DOHH2 (cell line): ENCODE measurements around the gene MMP14.
"Not testable (repeated sequence)": the region's sequence is repeated elsewhere in the genome, so short reads cannot be mapped to it uniquely, and the experiment has no call there.

Source experiments
- H3F3A ChIP-seq: fragments of 200-600 bp; sonication (generic), shearing (Covaris generic); 2 replicates; pipeline ENCODE4 v1.6.0; 2016; ENCODE audit warnings: antibody characterized with exemption, mild to moderate bottlenecking; ENCODE audit not compliant: control insufficient read depth, insufficient read depth
- H3K27ac ChIP-seq: fragments of 200-600 bp; sonication (generic); 2 replicates; pipeline ENCODE4 v1.5.1; 2014; ENCODE audit warnings: low read depth, mild to moderate bottlenecking, low read length, moderate library complexity
- H3K27me3 ChIP-seq: fragments of 200-600 bp; sonication (generic); 2 replicates; pipeline ENCODE4 v1.6.1; 2014; ENCODE audit warnings: mild to moderate bottlenecking, low read length, mixed read lengths; ENCODE audit not compliant: control insufficient read depth
- H3K36me3 ChIP-seq: fragments of 200-600 bp; sonication (generic); 2 replicates; pipeline ENCODE4 v1.6.1; 2014; ENCODE audit warnings: mild to moderate bottlenecking, low read length, moderate library complexity, mixed read lengths; ENCODE audit not compliant: control insufficient read depth
- H3K4me1 ChIP-seq: fragments of 200-600 bp; sonication (generic); 2 replicates; pipeline ENCODE4 v1.6.1; 2014; ENCODE audit warnings: mild to moderate bottlenecking, low read length, mixed read lengths; ENCODE audit not compliant: control insufficient read depth
- H3K4me2 ChIP-seq: fragments of 200-600 bp; sonication (generic); 2 replicates; pipeline ENCODE4 v1.6.0; 2014; ENCODE audit warnings: mild to moderate bottlenecking, low read length, moderate library complexity
- H3K4me3 ChIP-seq: fragments of 200-600 bp; sonication (generic); 2 replicates; pipeline ENCODE4 v1.5.1; 2014; ENCODE audit warnings: mild to moderate bottlenecking, low read length, mixed read lengths
- H3K79me2 ChIP-seq: fragments of 200-600 bp; sonication (generic); 2 replicates; pipeline ENCODE4 v1.6.1; 2014; ENCODE audit warnings: mild to moderate bottlenecking, low read length, mixed read lengths; ENCODE audit not compliant: control insufficient read depth
- H3K9me2 ChIP-seq: fragments of 200-600 bp; sonication (generic); replicated peaks from 2 replicates; pipeline ENCODE4 v1.6.1; 2014; ENCODE audit warnings: mild to moderate bottlenecking, low read length, mixed read lengths; ENCODE audit not compliant: control insufficient read depth
- H3K9me3 ChIP-seq: fragments of 200-600 bp; sonication (generic); 2 replicates; pipeline ENCODE4 v1.6.1; 2014; ENCODE audit warnings: antibody characterized with exemption, low read length, mixed read lengths; ENCODE audit not compliant: control insufficient read depth, insufficient read depth
- H4K20me1 ChIP-seq: fragments of 200-600 bp; sonication (generic); 2 replicates; pipeline ENCODE4 v1.6.0; 2014; ENCODE audit warnings: low read depth, mild to moderate bottlenecking, antibody characterized with exemption, low read length, moderate library complexity; ENCODE audit not compliant: control insufficient read depth, insufficient read depth
- CTCF ChIP-seq: fragments of 200-600 bp; sonication (generic); IDR thresholded peaks from one replicate; pipeline ENCODE4 v1.5.1; 2014; ENCODE audit warnings: antibody characterized with exemption, mild to moderate bottlenecking, low read depth, low read length; ENCODE audit not compliant: poor library complexity, severe bottlenecking
- EZH2phosphoT487 ChIP-seq: fragments of 200-600 bp; sonication (generic); IDR thresholded peaks from 2 replicates; pipeline ENCODE4 v1.6.1; 2017; ENCODE audit warnings: borderline replicate concordance, mild to moderate bottlenecking, antibody characterized with exemption, low read length, moderate library complexity, mixed read lengths

MMP14 gene

DNA sequence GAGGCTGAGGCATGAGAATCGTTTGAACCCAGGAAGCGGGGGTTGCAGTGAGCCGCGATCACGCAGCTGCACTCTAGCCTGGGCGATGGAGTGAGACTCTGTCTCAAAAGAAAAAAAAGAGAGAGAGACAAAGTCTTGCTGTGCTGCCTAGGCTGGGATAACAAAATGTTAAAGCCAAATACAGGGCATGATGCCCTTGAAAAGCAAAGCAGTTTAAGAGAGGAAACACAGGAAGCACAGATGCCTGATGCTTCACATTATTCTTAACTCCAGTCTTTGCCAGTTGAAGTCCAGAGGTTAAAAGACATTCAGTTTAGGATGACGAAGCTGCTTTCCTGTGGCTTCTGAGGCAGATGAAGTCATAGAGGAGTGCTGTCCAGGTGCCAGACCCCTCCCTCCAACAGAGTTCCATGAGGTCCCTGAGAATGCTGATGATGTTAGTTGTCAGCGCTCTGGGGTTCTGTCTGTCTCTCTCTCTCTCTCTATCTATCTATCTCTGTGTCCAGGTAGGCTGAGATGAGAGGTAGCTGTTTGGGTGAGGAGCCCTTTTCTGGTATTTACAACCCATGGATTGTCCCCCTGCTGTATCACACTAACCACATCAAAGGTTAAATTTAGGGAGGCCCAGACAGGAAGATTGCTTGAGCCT lies 11.6 kb upstream of the MMP14 start:
- H3K4me1 ChIP-seq: peaks cover 80% of the 10 kb centered on the region
- peak overlapping the region; percentile 59 for H3K27ac ChIP-seq
- H3K36me3 ChIP-seq: peaks cover 1% of the 10 kb centered on the region
- H3K79me2 ChIP-seq: peaks cover 6% of the 10 kb centered on the region
- peak overlapping the region; percentile 92 for H3K4me2 ChIP-seq
- H3K4me3 ChIP-seq: peak overlapping the region; percentile 57
- no peak for TF ChIP-seq CTCF
- TF ChIP-seq EZH2phosphoT487: no peak
- H3K9me2 ChIP-seq: no peaks in the 10 kb centered on the region
- H3K27me3 ChIP-seq: no peaks in the 10 kb centered on the region
- no peaks in the 10 kb centered on the region for H3K9me3 ChIP-seq
- H4K20me1 ChIP-seq: no peaks in the 10 kb centered on the region
- peaks cover 35% of the 10 kb centered on the region for H3F3A ChIP-seq

DNA sequence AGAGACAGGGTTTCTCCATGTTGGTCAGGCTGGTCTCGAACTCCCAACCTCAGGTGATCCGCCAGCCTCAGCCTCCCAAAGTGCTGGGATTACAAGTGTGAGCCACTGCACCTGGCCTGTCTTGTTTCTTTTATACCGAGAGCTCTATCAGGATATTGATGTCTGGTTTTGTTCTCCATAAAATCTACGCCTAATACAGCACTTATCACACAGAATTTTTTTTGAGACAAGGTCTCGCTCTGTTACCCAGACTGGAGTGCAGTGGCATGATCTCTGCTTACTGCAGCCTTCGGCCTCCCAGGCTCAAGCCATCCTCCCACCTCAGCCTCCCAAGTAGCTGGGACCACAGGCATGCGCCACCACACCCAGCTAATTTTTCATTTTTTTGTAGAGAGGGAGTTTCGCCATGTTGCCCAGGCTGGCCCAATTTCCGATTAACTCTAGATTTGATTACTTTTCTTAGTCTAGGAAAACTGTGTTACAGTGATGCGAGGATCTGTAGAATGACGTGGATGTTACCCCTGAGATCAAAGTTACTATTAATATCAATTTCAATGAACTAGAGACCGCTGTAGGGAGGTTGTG lies 7.2 kb upstream of the MMP14 start:
- H3K9me2 ChIP-seq, H4K20me1 ChIP-seq, H3K9me3 ChIP-seq, H3K27me3 ChIP-seq: not testable (repeated sequence)
- Histone ChIP-seq H3F3A (peaks cover 15% of the 10 kb centered on the region), H3K4me2 (peak overlapping the region; percentile 77), H3K36me3 (peaks cover 31% of the 10 kb centered on the region), H3K27ac (peak overlapping the region; percentile 71), H3K4me1 (peaks cover 52% of the 10 kb centered on the region), H3K79me2 (peaks cover 29% of the 10 kb centered on the region), H3K4me3 (peak overlapping the region; percentile 96)

- no peaks in the 10 kb centered on the region for H3K9me2 ChIP-seq
- H3K36me3 ChIP-seq: peaks cover 37% of the 10 kb centered on the region
- H3K9me3 ChIP-seq: no peaks in the 10 kb centered on the region
- H3K27me3 ChIP-seq: no peaks in the 10 kb centered on the region
- H3K79me2 ChIP-seq: peaks cover 29% of the 10 kb centered on the region
- peaks cover 45% of the 10 kb centered on the region for H3K4me1 ChIP-seq
- peak within 1 kb of the TSS; percentile 77 for H3K4me2 ChIP-seq
- H3F3A ChIP-seq: peaks cover 15% of the 10 kb centered on the region
- TF ChIP-seq CTCF (no peak), EZH2phosphoT487 (no peak)
- H3K4me3 ChIP-seq: peak within 1 kb of the TSS; percentile 96
- no peaks in the 10 kb centered on the region for H4K20me1 ChIP-seq
- H3K27ac ChIP-seq: peak within 1 kb of the TSS; percentile 71
These were observed 6.5 kb upstream of the MMP14 start, which contains the start of gene MRPL52 for GRCh38 chr14:22829661-22830442. Gene MRPL52 (plus strand): TSS chr14:22829887. CDS start chr14:22829913, 26 bp downstream.
